ENCODE data around the gene CDK7.
"Not testable (repeated sequence)": the region's sequence is repeated elsewhere in the genome, so short reads cannot be mapped to it uniquely, and the experiment has no call there.

Gene CDK7

GRCh38 chr5:69236733-69237132 lies 2.0 kb downstream of the CDK7 start:
- DNase-seq (ENCODE audit: low read depth, low spot score), result not testable (repeated sequence)

GRCh38 chr5:69237877-69238276 lies 3.2 kb downstream of the CDK7 start:
- DNase-seq (ENCODE audit: low read depth, low spot score), result no peak

- DNase-seq (ENCODE audit: low read depth, low spot score), result no peak
These were observed 4.1 kb downstream of the CDK7 start for GRCh38 chr5:69238760-69239251.

- DNase-seq (ENCODE audit: low read depth, low spot score), result no peak
These were observed 7.7 kb downstream of the CDK7 start for GRCh38 chr5:69242215-69242927.

- no peak for DNase-seq (ENCODE audit: low read depth, low spot score)
These were observed 10.3 kb downstream of the CDK7 start for GRCh38 chr5:69245031-69245430.

- DNase-seq (ENCODE audit: low read depth, low spot score), result no peak
These were observed 13.3 kb downstream of the CDK7 start for GRCh38 chr5:69248019-69248418.

- no peak for DNase-seq (ENCODE audit: low read depth, low spot score)
These were observed 15.9 kb downstream of the CDK7 start for GRCh38 chr5:69250593-69250992.

GRCh38 chr5:69252437-69252836 lies 17.8 kb downstream of the CDK7 start:
- no peak for DNase-seq (ENCODE audit: low read depth, low spot score)

- DNase-seq (ENCODE audit: low read depth, low spot score), result not testable (repeated sequence)
These were observed 21.3 kb downstream of the CDK7 start for GRCh38 chr5:69255940-69256339.

- DNase-seq (ENCODE audit: low read depth, low spot score), result no peak
These were observed 22.9 kb downstream of the CDK7 start for GRCh38 chr5:69257577-69257976.

- DNase-seq (ENCODE audit: low read depth, low spot score), result no peak
These were observed 26.3 kb downstream of the CDK7 start for GRCh38 chr5:69261034-69261433.

- no peak for DNase-seq (ENCODE audit: low read depth, low spot score)
These were observed 31.2 kb downstream of the CDK7 start for GRCh38 chr5:69265931-69266330.

GRCh38 chr5:69268899-69269298 lies 34.2 kb downstream of the CDK7 start:
- DNase-seq (ENCODE audit: low read depth, low spot score), result no peak

- no peak for DNase-seq (ENCODE audit: low read depth, low spot score)
These were observed 36.2 kb downstream of the CDK7 start for GRCh38 chr5:69270840-69271239.

GRCh38 chr5:69271376-69271775 lies 36.7 kb downstream of the CDK7 start:
- no peak for DNase-seq (ENCODE audit: low read depth, low spot score)

- DNase-seq (ENCODE audit: low read depth, low spot score), result no peak
These were observed 40.9 kb downstream of the CDK7 start for GRCh38 chr5:69275563-69275962.

- no peak for DNase-seq (ENCODE audit: low read depth, low spot score)
These were observed 41.9 kb downstream of the CDK7 start for GRCh38 chr5:69276422-69277174.

- DNase-seq (ENCODE audit: low read depth, low spot score), result no peak
These were observed 44.8 kb downstream of the CDK7 start for GRCh38 chr5:69279517-69279916.

- DNase-seq (ENCODE audit: low read depth, low spot score), result no peak
These were observed 46.4 kb downstream of the CDK7 start for GRCh38 chr5:69281114-69281513.

- no peak for DNase-seq (ENCODE audit: low read depth, low spot score)
These were observed 49.5 kb downstream of the CDK7 start for GRCh38 chr5:69284203-69284602.

- no peak for DNase-seq (ENCODE audit: low read depth, low spot score)
These were observed 50.9 kb downstream of the CDK7 start for GRCh38 chr5:69285448-69286116.

- no peak for DNase-seq (ENCODE audit: low read depth, low spot score)
These were observed 53.4 kb downstream of the CDK7 start for GRCh38 chr5:69288069-69288468.

All from activated CD4-positive, CD25-positive, alpha-beta regulatory T cell treated with anti-CD3 and anti-CD28 coated beads, Interleukin-2, amount 50 U/mL, for 16 hours (primary cell).